Muscle of leg (tissue), 11 donors: ENCODE results near the gene AMMECR1L. TPM values are rescaled to one million over a fixed set of nuclear protein-coding genes. Genes with fewer than 3 reads are reported as not detected.
"Not testable (repeated sequence)": the region's sequence is repeated elsewhere in the genome, so short reads cannot be mapped to it uniquely, and the experiment has no call there.

Experiments
- DNase-seq: peaks from one replicate; pipeline ENCODE4 v3.0.0; 2013
- H3K27ac ChIP-seq: one replicate; pipeline ENCODE4 v1.5.1; 2013; ENCODE audit warnings: mild to moderate bottlenecking, low read length, control low read depth
- H3K27me3 ChIP-seq: one replicate; pipeline ENCODE4 v1.6.1; 2013; ENCODE audit warnings: low read length; ENCODE audit not compliant: control insufficient read depth, insufficient read depth
- H3K36me3 ChIP-seq: one replicate; pipeline ENCODE4 v1.6.1; 2013; ENCODE audit warnings: low read length; ENCODE audit not compliant: control insufficient read depth, insufficient read depth
- H3K4me1 ChIP-seq: one replicate; pipeline ENCODE4 v1.6.1; 2013; ENCODE audit warnings: low read length; ENCODE audit not compliant: control insufficient read depth, insufficient read depth
- H3K4me3 ChIP-seq: one replicate; pipeline ENCODE4 v1.5.1; 2013; ENCODE audit warnings: low read length, control low read depth
- H3K9me3 ChIP-seq: replicated peaks from 2 replicates; pipeline ENCODE4 v1.6.1; 2013; ENCODE audit warnings: low read depth, low read length; ENCODE audit not compliant: control insufficient read depth
- WGBS: methylation state at CpG from one replicate; pipeline ENCODE4 v1.1.5; 2013; ENCODE audit warnings: missing lambda C conversion rate; ENCODE audit not compliant: insufficient coverage; 5-methylcytosine and 5-hydroxymethylcytosine counted together
- polyA plus RNA-seq, 8 donors: library from polyadenylated mRNA; unstranded; fragments of 120-200 nt; gene quantifications; one replicate each; pipeline versions ENCODE4 v1.2.1 to v1.2.3, GENCODE V29; 2013; ENCODE audit warnings: inconsistent platforms in 1 of 8, low replicate concordance in 1 of 8; ENCODE audit not compliant: insufficient read length in 8 of 8, insufficient read depth in 1 of 8
- total RNA-seq: library from RNA; stranded (reverse); fragments of 120-200 nt; gene quantifications from one replicate; pipeline ENCODE4 v1.2.4, GENCODE V29; 2013

The AMMECR1L gene
- total and polyA plus RNA-seq, 9 donors, result 9.4 to 21.2 (median 14.5) TPM

DNA sequence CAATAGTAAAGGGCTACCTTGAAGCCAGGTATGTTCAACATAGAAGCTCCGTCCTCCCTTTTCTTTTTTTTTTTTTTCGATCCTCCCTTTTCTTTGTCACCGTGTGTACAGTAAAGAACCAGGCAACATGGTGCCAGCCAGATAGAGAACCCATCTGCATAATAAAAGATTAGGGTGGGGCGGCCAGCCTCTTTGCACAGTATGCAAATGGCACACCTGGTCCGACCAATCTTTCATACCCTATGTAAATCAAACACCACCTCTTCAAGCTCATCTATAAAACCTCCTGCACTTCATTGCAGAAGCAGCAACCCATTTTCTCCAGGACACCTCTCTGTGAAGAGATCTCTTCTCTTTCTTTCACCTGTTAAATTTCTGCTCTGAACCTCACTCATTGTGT, 67.5 kb downstream of the AMMECR1L start:
- Histone ChIP-seq H3K9me3 (peaks cover 23% of the 10 kb centered on the region), H3K36me3 (no peaks in the 10 kb centered on the region), H3K4me3 (no peak overlapping the region), H3K27me3 (peaks cover 3% of the 10 kb centered on the region), H3K4me1 (no peaks in the 10 kb centered on the region), H3K27ac (no peak overlapping the region)
- DNase-seq, result no peak
- WGBS, result 85% methylated on average over 3 of the region's 5 CpGs

DNA sequence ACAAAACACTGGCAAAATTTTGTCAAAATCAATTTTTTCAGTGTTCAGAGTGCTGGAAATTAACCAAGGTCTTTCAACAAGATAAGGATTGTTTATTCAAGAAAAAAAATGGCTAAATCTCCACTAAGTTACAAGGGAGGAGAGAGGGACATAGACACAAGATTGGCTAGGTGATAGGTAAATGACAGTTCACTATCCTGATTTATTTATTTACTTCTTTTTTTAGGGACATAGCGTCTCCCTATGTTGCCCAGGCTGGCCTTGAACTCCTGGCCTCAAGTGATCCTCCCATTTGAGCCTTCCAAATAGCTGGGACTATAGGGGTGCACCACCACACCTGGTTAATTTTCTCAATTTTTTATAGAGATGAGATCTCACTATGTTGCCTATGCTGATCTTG, 71.1 kb downstream of the AMMECR1L start:
- Histone ChIP-seq H3K4me1 (peaks cover 4% of the 10 kb centered on the region), H3K9me3 (peaks cover 3% of the 10 kb centered on the region), H3K4me3 (no peak overlapping the region), H3K27me3 (peaks cover 3% of the 10 kb centered on the region), H3K27ac (no peak overlapping the region), H3K36me3 (no peaks in the 10 kb centered on the region)
- WGBS, result no CpG with 5 or more reads among the region's 1 CpG
- DNase-seq, result no peak

GRCh38 chr2:127812441-127812840, 73.3 kb downstream of the AMMECR1L start:
- not testable (repeated sequence) for H3K27me3 ChIP-seq, H3K36me3 ChIP-seq, H3K4me3 ChIP-seq, DNase-seq, H3K9me3 ChIP-seq, H3K4me1 ChIP-seq, H3K27ac ChIP-seq
- 100% methylated on average over 2 of the region's 3 CpGs for WGBS

Other genes starting within 250 kb of the AMMECR1L start
- gene GPR17, start 239.8 kb downstream of the AMMECR1L start, total RNA-seq, result 0.53 TPM
- 10 to 100 TPM in 1 of 8 donors, 1 to 10 TPM in 7; 2.8 to 11.2 (median 4.4) TPM for gene GPR17, start 239.8 kb downstream of the AMMECR1L start, polyA plus RNA-seq
- 7.7 TPM for gene LIMS2, start 210.4 kb downstream of the AMMECR1L start, total RNA-seq
- gene LIMS2, start 210.4 kb downstream of the AMMECR1L start, polyA plus RNA-seq, result 10 to 100 TPM; 24.2 to 51.9 (median 35.2) TPM
- 6.4 TPM for gene SFT2D3, start 184.5 kb downstream of the AMMECR1L start, total RNA-seq
- under 1 TPM in 2 of 8 donors, not detected in 6; 0.57 to 0.61 TPM for gene SFT2D3, start 184.5 kb downstream of the AMMECR1L start, polyA plus RNA-seq
- 36.4 TPM for gene WDR33, start 74.8 kb downstream of the AMMECR1L start, total RNA-seq
- 10 to 100 TPM; 25.6 to 30.4 (median 28.7) TPM for gene WDR33, start 74.8 kb downstream of the AMMECR1L start, polyA plus RNA-seq
- 26.9 TPM for gene POLR2D, start 27.8 kb downstream of the AMMECR1L start, total RNA-seq
- gene POLR2D, start 27.8 kb downstream of the AMMECR1L start, polyA plus RNA-seq, result 10 to 100 TPM; 37.3 to 51.7 (median 44.8) TPM
- gene SAP130, start 142.1 kb upstream of the AMMECR1L start, total RNA-seq, result 4.5 TPM
- 10 to 100 TPM; 10.3 to 17.2 (median 14.1) TPM for gene SAP130, start 142.1 kb upstream of the AMMECR1L start, polyA plus RNA-seq
- gene UGGT1, start 205.2 kb upstream of the AMMECR1L start, total RNA-seq, result 28.8 TPM
- gene UGGT1, start 205.2 kb upstream of the AMMECR1L start, polyA plus RNA-seq, result 10 to 100 TPM; 16.2 to 36.0 (median 29.0) TPM